Activated naive CD4-positive, alpha-beta T cell treated with anti-CD3 and anti-CD28 coated beads, Interleukin-2, amount 10 ng/mL, durations not matched to agents 7 days and 5 days (primary cell): Measurements from ENCODE around the gene NLGN1.

Experiments used
- CTCF ChIA-PET: fragments of 350-600 bp; sonication (Branson Sonifier 250); formaldehyde crosslinking; loops from one replicate; lab custom pipeline; 2021; ENCODE audit warnings: antibody characterized with exemption; lab: Charles Lee
- DNase-seq: peaks from one replicate; pipeline ENCODE4 v3.0.0-alpha.2; 2020
- H3K27ac Mint-ChIP-seq: one replicate; pipeline ENCODE4 v1.8.0; 2021; ENCODE audit warnings: mild to moderate bottlenecking, moderate library complexity, mixed read lengths
- H3K27me3 Mint-ChIP-seq: one replicate; pipeline ENCODE4 v1.8.0; 2021; ENCODE audit warnings: mild to moderate bottlenecking, mixed read lengths
- H3K36me3 Mint-ChIP-seq: one replicate; pipeline ENCODE4 v1.8.0; 2021; ENCODE audit warnings: mixed read lengths
- H3K4me1 Mint-ChIP-seq: one replicate; pipeline ENCODE4 v1.8.0; 2021; ENCODE audit warnings: mixed read lengths
- H3K4me3 Mint-ChIP-seq: one replicate; pipeline ENCODE4 v1.8.0; 2021; ENCODE audit warnings: mild to moderate bottlenecking, moderate library complexity, mixed read lengths
- H3K9me3 Mint-ChIP-seq: one replicate; pipeline ENCODE4 v1.8.0; 2021; ENCODE audit warnings: mixed read lengths

Gene NLGN1

GRCh38 chr3:174098746-174099145 is 701.2 kb downstream of the NLGN1 start:
- CTCF ChIA-PET: no interaction called here
- no peaks in the 10 kb centered on the region for H3K4me1 Mint-ChIP-seq
- H3K4me3 Mint-ChIP-seq: no peak overlapping the region
- H3K9me3 Mint-ChIP-seq: no peaks in the 10 kb centered on the region
- no peak overlapping the region for H3K27ac Mint-ChIP-seq
- no peak for DNase-seq
- no peaks in the 10 kb centered on the region for H3K27me3 Mint-ChIP-seq
- H3K36me3 Mint-ChIP-seq: no peaks in the 10 kb centered on the region

- H3K27me3 Mint-ChIP-seq: no peaks in the 10 kb centered on the region
- no peak overlapping the region for H3K27ac Mint-ChIP-seq
- no peaks in the 10 kb centered on the region for H3K9me3 Mint-ChIP-seq
- H3K4me1 Mint-ChIP-seq: no peaks in the 10 kb centered on the region
- no peak overlapping the region for H3K4me3 Mint-ChIP-seq
- H3K36me3 Mint-ChIP-seq: no peaks in the 10 kb centered on the region
- CTCF ChIA-PET: no interaction called here
- DNase-seq: no peak
These were observed 702.2 kb downstream of the NLGN1 start for GRCh38 chr3:174099724-174100123.

GRCh38 chr3:174100744-174101143 is 703.2 kb downstream of the NLGN1 start:
- DNase-seq: no peak
- Mint-ChIP-seq H3K36me3 (no peaks in the 10 kb centered on the region), H3K9me3 (no peaks in the 10 kb centered on the region), H3K4me3 (no peak overlapping the region), H3K4me1 (no peaks in the 10 kb centered on the region), H3K27ac (no peak overlapping the region), H3K27me3 (no peaks in the 10 kb centered on the region)
- CTCF ChIA-PET: no interaction called here

GRCh38 chr3:174101244-174101643 is 703.7 kb downstream of the NLGN1 start:
- Mint-ChIP-seq H3K27ac (no peak overlapping the region), H3K36me3 (no peaks in the 10 kb centered on the region), H3K27me3 (no peaks in the 10 kb centered on the region), H3K9me3 (no peaks in the 10 kb centered on the region), H3K4me1 (no peaks in the 10 kb centered on the region), H3K4me3 (no peak overlapping the region)
- CTCF ChIA-PET: no interaction called here
- DNase-seq: no peak

- H3K36me3 Mint-ChIP-seq: no peaks in the 10 kb centered on the region
- no peak overlapping the region for H3K4me3 Mint-ChIP-seq
- CTCF ChIA-PET: no interaction called here
- DNase-seq: no peak
- no peaks in the 10 kb centered on the region for H3K27me3 Mint-ChIP-seq
- no peaks in the 10 kb centered on the region for H3K9me3 Mint-ChIP-seq
- no peaks in the 10 kb centered on the region for H3K4me1 Mint-ChIP-seq
- H3K27ac Mint-ChIP-seq: no peak overlapping the region
These were observed 704.7 kb downstream of the NLGN1 start for GRCh38 chr3:174102274-174102673.

GRCh38 chr3:174102866-174103265 is 705.3 kb downstream of the NLGN1 start:
- Mint-ChIP-seq H3K36me3 (no peaks in the 10 kb centered on the region), H3K27ac (no peak overlapping the region), H3K4me1 (no peaks in the 10 kb centered on the region), H3K27me3 (no peaks in the 10 kb centered on the region), H3K4me3 (no peak overlapping the region), H3K9me3 (no peaks in the 10 kb centered on the region)
- DNase-seq: no peak
- CTCF ChIA-PET: no interaction called here

- H3K27ac Mint-ChIP-seq: no peak overlapping the region
- no peaks in the 10 kb centered on the region for H3K4me1 Mint-ChIP-seq
- no peak for DNase-seq
- no peak overlapping the region for H3K4me3 Mint-ChIP-seq
- H3K9me3 Mint-ChIP-seq: no peaks in the 10 kb centered on the region
- H3K27me3 Mint-ChIP-seq: no peaks in the 10 kb centered on the region
- H3K36me3 Mint-ChIP-seq: no peaks in the 10 kb centered on the region
- CTCF ChIA-PET: no interaction called here
These were observed 713.2 kb downstream of the NLGN1 start for GRCh38 chr3:174110761-174111160.

GRCh38 chr3:174111776-174112175 is 714.2 kb downstream of the NLGN1 start:
- H3K4me1 Mint-ChIP-seq: no peaks in the 10 kb centered on the region
- H3K4me3 Mint-ChIP-seq: no peak overlapping the region
- DNase-seq: no peak
- H3K27ac Mint-ChIP-seq: no peak overlapping the region
- H3K36me3 Mint-ChIP-seq: no peaks in the 10 kb centered on the region
- H3K27me3 Mint-ChIP-seq: no peaks in the 10 kb centered on the region
- peaks cover 1% of the 10 kb centered on the region for H3K9me3 Mint-ChIP-seq
- CTCF ChIA-PET: no interaction called here

GRCh38 chr3:174116421-174116820 is 718.9 kb downstream of the NLGN1 start:
- CTCF ChIA-PET: no interaction called here

GRCh38 chr3:174120997-174121396 is 723.5 kb downstream of the NLGN1 start:
- Mint-ChIP-seq H3K27ac (no peak overlapping the region), H3K9me3 (peaks cover 1% of the 10 kb centered on the region), H3K4me3 (no peak overlapping the region), H3K27me3 (no peaks in the 10 kb centered on the region), H3K36me3 (no peaks in the 10 kb centered on the region), H3K4me1 (no peaks in the 10 kb centered on the region)
- no peak for DNase-seq
- CTCF ChIA-PET: no interaction called here

More at GRCh38 chr3:174116421-174116820, 718.9 kb downstream of the NLGN1 start:
- Mint-ChIP-seq H3K27ac (no peak overlapping the region), H3K36me3 (no peaks in the 10 kb centered on the region), H3K4me3 (no peak overlapping the region), H3K4me1 (no peaks in the 10 kb centered on the region), H3K27me3 (no peaks in the 10 kb centered on the region), H3K9me3 (peaks cover 1% of the 10 kb centered on the region)
- DNase-seq: no peak

GRCh38 chr3:174122411-174122810 is 724.9 kb downstream of the NLGN1 start:
- CTCF ChIA-PET: no interaction called here
- Mint-ChIP-seq H3K4me3 (no peak overlapping the region), H3K4me1 (no peaks in the 10 kb centered on the region), H3K36me3 (no peaks in the 10 kb centered on the region), H3K27ac (no peak overlapping the region), H3K27me3 (no peaks in the 10 kb centered on the region), H3K9me3 (no peaks in the 10 kb centered on the region)
- no peak for DNase-seq

- no peak for DNase-seq
- no peaks in the 10 kb centered on the region for H3K4me1 Mint-ChIP-seq
- no peaks in the 10 kb centered on the region for H3K27me3 Mint-ChIP-seq
- no peaks in the 10 kb centered on the region for H3K36me3 Mint-ChIP-seq
- no peak overlapping the region for H3K4me3 Mint-ChIP-seq
- H3K27ac Mint-ChIP-seq: no peak overlapping the region
- no peaks in the 10 kb centered on the region for H3K9me3 Mint-ChIP-seq
- CTCF ChIA-PET: no interaction called here
These were observed 727.8 kb downstream of the NLGN1 start for GRCh38 chr3:174125267-174125824.

- CTCF ChIA-PET: no interaction called here
- Mint-ChIP-seq H3K27me3 (no peaks in the 10 kb centered on the region), H3K4me3 (no peak overlapping the region), H3K27ac (no peak overlapping the region), H3K36me3 (no peaks in the 10 kb centered on the region), H3K4me1 (no peaks in the 10 kb centered on the region), H3K9me3 (no peaks in the 10 kb centered on the region)
- no peak for DNase-seq
These were observed 729.6 kb downstream of the NLGN1 start for GRCh38 chr3:174126990-174127758.

GRCh38 chr3:174132006-174132405 is 734.5 kb downstream of the NLGN1 start:
- Mint-ChIP-seq H3K9me3 (no peaks in the 10 kb centered on the region), H3K4me1 (no peaks in the 10 kb centered on the region), H3K27ac (no peak overlapping the region), H3K27me3 (no peaks in the 10 kb centered on the region), H3K36me3 (no peaks in the 10 kb centered on the region), H3K4me3 (no peak overlapping the region)
- no peak for DNase-seq
- CTCF ChIA-PET: no interaction called here

- no peak for DNase-seq
- Mint-ChIP-seq H3K9me3 (no peaks in the 10 kb centered on the region), H3K4me1 (no peaks in the 10 kb centered on the region), H3K27me3 (no peaks in the 10 kb centered on the region), H3K27ac (no peak overlapping the region), H3K4me3 (no peak overlapping the region), H3K36me3 (no peaks in the 10 kb centered on the region)
- CTCF ChIA-PET: no interaction called here
These were observed 735.0 kb downstream of the NLGN1 start for GRCh38 chr3:174132421-174133042.
